Colonic mucosa (tissue), 4 donors: ENCODE results near the gene LMF2. TPM values are rescaled to one million over a fixed set of nuclear protein-coding genes. Genes with fewer than 3 reads are reported as not detected.

Experiments used
- DNase-seq: peaks from one replicate; pipeline ENCODE4 v3.0.0-alpha.2; 2020
- H3K27ac ChIP-seq: fragments of 200-600 bp; one replicate; pipeline ENCODE4 v1.8.0; 2021
- H3K27me3 ChIP-seq: fragments of 200-600 bp; one replicate; pipeline ENCODE4 v1.8.0; 2021
- H3K36me3 ChIP-seq: fragments of 200-600 bp; one replicate; pipeline ENCODE4 v1.8.0; 2021
- H3K4me1 ChIP-seq: fragments of 200-600 bp; one replicate; pipeline ENCODE4 v1.8.0; 2021; ENCODE audit warnings: mild to moderate bottlenecking
- H3K4me3 ChIP-seq: fragments of 200-600 bp; one replicate; pipeline ENCODE4 v1.8.0; 2021
- H3K9ac ChIP-seq, 2 donors: one replicate each; pipeline ENCODE4 v1.7.0; 2013; ENCODE audit warnings: control low read depth in 2 of 2, low read depth in 2 of 2, low read length in 2 of 2
- H3K9me3 ChIP-seq: fragments of 200-600 bp; one replicate; pipeline ENCODE4 v1.8.0; 2021
- intact Hi-C: fragments of 100-400 bp; cut with DNase I; formaldehyde crosslinking; loops from one replicate; pipeline ENCODE4 v1.14.1; 2022
- total RNA-seq, 2 donors: library from RNA; stranded (reverse); fragmentation: NEBNext Ultra II Directional in 1 of 2; extraction: Animal tissue kit (Norgen Biotek cat#: 25700) in 1 of 2; gene quantifications; one replicate each; pipeline ENCODE4 v1.2.1, GENCODE V29; 2021
- TF ChIP-seq, protein P1 (sequence below): fragments of 200-600 bp; IDR thresholded peaks from one replicate; pipeline ENCODE4 v1.8.0; 2022; ENCODE audit warnings: antibody characterized with exemption, mild to moderate bottlenecking
- donor health status: healthy.
- donor health status: DM: no; HTN: no; CAD: no.
- donor health status: DM: no; HTN: no; CAD: no.

Gene LMF2
- total RNA-seq, 2 donors from 2014 or later: 51.1 to 60.0 TPM

DNA sequence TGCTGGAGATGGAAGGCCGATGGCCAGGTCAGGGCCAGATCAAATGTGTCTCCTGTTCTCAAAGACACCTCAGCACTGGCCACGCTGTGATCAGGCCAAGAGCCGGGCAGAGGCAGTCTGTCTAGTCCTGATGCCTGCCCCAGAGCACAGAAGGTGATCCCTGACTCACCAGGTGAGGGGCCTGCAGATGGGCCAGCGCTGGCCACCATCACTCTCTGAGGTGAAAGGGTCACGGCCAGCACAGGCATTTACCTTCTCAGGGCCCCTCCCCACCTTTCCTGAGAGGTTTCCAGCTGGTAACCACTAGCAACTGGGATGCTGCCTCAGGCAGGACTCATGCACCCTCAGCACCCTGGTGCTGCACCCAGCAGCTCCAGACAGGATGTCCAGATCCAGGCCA is 35.5 kb downstream of the LMF2 start:
- DNase-seq: no peak
- TF ChIP-seq, protein P1, sequence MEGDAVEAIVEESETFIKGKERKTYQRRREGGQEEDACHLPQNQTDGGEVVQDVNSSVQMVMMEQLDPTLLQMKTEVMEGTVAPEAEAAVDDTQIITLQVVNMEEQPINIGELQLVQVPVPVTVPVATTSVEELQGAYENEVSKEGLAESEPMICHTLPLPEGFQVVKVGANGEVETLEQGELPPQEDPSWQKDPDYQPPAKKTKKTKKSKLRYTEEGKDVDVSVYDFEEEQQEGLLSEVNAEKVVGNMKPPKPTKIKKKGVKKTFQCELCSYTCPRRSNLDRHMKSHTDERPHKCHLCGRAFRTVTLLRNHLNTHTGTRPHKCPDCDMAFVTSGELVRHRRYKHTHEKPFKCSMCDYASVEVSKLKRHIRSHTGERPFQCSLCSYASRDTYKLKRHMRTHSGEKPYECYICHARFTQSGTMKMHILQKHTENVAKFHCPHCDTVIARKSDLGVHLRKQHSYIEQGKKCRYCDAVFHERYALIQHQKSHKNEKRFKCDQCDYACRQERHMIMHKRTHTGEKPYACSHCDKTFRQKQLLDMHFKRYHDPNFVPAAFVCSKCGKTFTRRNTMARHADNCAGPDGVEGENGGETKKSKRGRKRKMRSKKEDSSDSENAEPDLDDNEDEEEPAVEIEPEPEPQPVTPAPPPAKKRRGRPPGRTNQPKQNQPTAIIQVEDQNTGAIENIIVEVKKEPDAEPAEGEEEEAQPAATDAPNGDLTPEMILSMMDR: no peak
- Histone ChIP-seq H3K9ac (peak overlapping the region in 1 of 2 donors; percentile 81), H3K27me3 (no peaks in the 10 kb centered on the region), H3K4me1 (peaks cover 49% of the 10 kb centered on the region), H3K9me3 (no peaks in the 10 kb centered on the region), H3K4me3 (no peak overlapping the region), H3K36me3 (peaks cover 5% of the 10 kb centered on the region), H3K27ac (peak overlapping the region; percentile 91)
- intact Hi-C loops: no loop called here

DNA sequence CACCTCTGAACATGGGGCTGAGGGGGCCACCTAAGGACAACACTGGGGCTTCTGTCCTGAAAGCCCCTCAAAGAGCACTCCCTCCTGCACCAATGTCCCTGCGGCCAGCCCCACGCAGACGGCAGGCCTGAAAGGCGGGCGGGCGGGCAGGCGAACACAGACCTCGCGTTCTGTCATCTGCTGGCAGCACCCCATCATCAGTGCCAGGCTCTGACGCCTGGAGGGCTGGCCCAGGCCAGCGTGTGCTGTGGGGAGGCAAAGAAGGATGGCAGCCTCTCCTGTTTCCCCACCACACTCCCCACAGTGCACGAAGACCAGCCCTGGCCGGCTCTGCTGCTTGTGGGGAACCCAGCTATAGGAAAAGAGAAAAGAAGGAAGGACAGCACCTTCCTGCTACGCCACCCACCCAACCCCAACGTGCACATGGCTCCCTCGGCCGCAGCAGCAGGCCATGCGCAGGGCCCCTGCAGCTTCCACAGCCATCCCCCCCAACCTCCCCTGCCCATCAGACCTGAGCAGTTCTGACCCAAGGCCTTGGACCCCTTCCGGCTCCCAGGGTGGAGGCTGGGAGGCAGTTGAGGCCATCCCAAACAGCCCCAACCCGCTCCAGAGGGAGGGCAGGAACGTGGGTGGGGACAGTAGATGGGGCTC is 36.2 kb downstream of the LMF2 start:
- H3K4me3 ChIP-seq: peak overlapping the region; percentile 1
- H3K4me1 ChIP-seq: peaks cover 49% of the 10 kb centered on the region
- H3K36me3 ChIP-seq: peaks cover 10% of the 10 kb centered on the region
- H3K27ac ChIP-seq: peak overlapping the region; percentile 91
- no peaks in the 10 kb centered on the region for H3K9me3 ChIP-seq
- H3K9ac ChIP-seq: peak overlapping the region; percentile 64 to 81
- TF ChIP-seq, protein P1: no peak
- H3K27me3 ChIP-seq: no peaks in the 10 kb centered on the region
- intact Hi-C loops: no loop called here
- DNase-seq: no peak

DNA sequence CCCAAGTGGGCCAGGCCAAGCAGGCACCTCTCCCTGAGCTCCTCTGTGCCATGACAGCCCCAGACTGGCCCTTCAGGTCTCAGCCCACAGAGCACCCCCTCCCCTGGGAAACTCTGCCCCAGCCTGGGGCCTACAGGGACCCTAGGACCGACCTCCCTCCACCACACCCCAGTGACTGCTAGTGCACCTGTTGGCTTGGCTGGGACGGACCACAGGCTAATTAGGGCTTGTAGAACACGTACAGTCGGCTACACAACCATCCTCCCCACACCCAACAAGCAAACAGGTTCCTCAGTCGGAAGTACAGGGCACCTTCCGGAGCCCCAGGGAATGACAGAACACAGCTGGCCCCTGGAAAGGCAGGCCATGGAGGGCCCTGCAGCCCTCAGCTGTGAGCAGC is 37.0 kb downstream of the LMF2 start:
- peaks cover 16% of the 10 kb centered on the region for H3K36me3 ChIP-seq
- peak overlapping the region; percentile 64 to 81 for H3K9ac ChIP-seq
- H3K27ac ChIP-seq: peak overlapping the region; percentile 91
- H3K4me1 ChIP-seq: peaks cover 48% of the 10 kb centered on the region
- TF ChIP-seq, protein P1: no peak
- DNase-seq: peak; percentile 71
- intact Hi-C loops: no loop called here
- H3K27me3 ChIP-seq: no peaks in the 10 kb centered on the region
- no peaks in the 10 kb centered on the region for H3K9me3 ChIP-seq
- peak overlapping the region; percentile 1 for H3K4me3 ChIP-seq

DNA sequence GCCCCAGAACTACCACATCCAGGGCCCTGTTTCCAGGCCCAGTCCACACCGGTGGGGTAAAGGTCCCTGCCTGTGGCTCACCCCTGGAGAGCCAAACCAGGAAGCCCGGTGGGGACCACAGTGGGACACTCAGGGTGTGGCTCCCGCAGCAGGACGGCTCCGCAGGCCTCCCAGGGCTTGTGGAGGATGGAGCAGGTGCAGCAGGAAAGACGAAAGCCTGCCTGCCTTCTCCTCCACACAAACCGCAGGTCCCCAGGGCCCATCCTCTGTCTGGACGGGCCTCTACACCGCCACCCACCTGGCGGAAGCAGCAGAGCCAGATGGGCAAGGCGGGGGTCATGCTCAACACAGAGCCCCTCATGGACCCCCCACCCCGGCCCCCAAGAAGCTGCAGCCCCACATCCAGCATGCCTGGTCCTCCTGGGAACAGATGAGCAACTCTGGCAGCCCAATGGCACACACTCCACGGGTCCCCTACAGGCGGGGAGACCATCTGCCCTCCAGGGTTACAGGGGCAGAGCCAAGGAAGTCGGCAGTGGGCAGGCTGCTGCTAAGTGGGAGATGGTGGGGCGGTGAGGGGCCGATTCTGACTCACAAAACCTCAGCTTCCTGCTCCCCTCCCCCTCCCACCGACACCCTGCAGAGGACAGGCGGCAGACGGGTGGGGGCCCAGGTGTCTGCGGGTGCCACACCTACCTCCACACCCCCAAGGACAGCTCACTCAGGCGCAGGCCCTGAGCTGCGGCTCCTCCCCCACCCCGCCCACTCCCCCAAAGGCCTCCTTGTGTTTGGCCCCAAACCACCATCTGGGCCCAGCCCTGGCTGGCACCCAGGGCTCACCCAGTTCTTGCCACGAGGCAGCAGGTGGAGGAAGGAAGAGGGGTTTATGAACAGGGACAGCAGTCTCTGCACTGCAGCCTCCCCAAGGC is 37.9 kb downstream of the LMF2 start:
- TF ChIP-seq, protein P1: no peak
- intact Hi-C loops: no loop called here
- H3K9me3 ChIP-seq: no peaks in the 10 kb centered on the region
- DNase-seq: peak; percentile 95
- peak overlapping the region; percentile 91 for H3K27ac ChIP-seq
- peaks cover 44% of the 10 kb centered on the region for H3K4me1 ChIP-seq
- peaks cover 21% of the 10 kb centered on the region for H3K36me3 ChIP-seq
- H3K4me3 ChIP-seq: no peak overlapping the region
- H3K9ac ChIP-seq: peak overlapping the region; percentile 64 to 81
- no peaks in the 10 kb centered on the region for H3K27me3 ChIP-seq

DNA sequence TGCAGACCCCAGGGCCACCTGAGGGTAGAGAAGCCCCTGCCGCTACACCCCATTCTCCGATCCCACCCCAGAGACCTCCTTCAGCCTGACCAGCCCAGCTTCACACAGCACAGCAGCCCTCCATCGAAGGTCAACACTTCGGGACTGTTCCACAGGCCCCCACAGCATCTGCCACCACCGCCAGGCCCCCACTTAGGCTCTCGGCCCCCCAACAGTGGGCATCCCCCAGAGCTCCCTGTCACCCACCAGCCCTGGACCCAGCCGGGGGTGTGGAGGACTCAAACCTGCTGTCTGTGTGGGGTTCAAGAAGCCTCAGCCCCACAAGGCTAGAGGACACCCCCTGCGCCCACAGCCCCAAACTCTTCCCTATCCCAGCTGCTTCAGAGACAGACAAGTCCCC is 38.9 kb downstream of the LMF2 start:
- Histone ChIP-seq H3K9ac (peak overlapping the region; percentile 57 to 81), H3K4me1 (peaks cover 41% of the 10 kb centered on the region), H3K27ac (no peak overlapping the region), H3K36me3 (peaks cover 30% of the 10 kb centered on the region), H3K27me3 (no peaks in the 10 kb centered on the region), H3K9me3 (no peaks in the 10 kb centered on the region), H3K4me3 (no peak overlapping the region)
- no peak for DNase-seq
- intact Hi-C loops: no loop called here
- TF ChIP-seq, protein P1: no peak
